ENCODE data around the gene HIGD1B. TPM values are rescaled to one million over a fixed set of nuclear protein-coding genes. Genes with fewer than 3 reads are reported as not detected.

Gene HIGD1B
- total RNA-seq, 4 donors from 2014 or later = 2.7 to 8.8 TPM; not detected in 2

GRCh38 chr17:44878627-44879221, 31.0 kb downstream of the HIGD1B start:
- intact Hi-C loops (cut with DNase I; ENCODE audit: low total_unique reads) = no loop called here
- DNase-seq = peak in 1 of 2 donors; percentile 57
- Histone ChIP-seq H3K27me3 (no peaks in the 10 kb centered on the region), H3K36me3 (no peaks in the 10 kb centered on the region), H3K9me3 (no peaks in the 10 kb centered on the region), H3K4me1 (no peaks in the 10 kb centered on the region), H3K27ac (no peak overlapping the region), H3K4me3 (no peak overlapping the region)
- no peak for TF ChIP-seq POLR2A (IDR thresholded peaks at IDR 0.05)
- TF ChIP-seq CTCF (IDR thresholded peaks at IDR 0.05) = peak; percentile 57 to 66 (median 64)

- no peaks in the 10 kb centered on the region for H3K36me3 ChIP-seq
- no peaks in the 10 kb centered on the region for H3K4me1 ChIP-seq
- intact Hi-C loops (cut with DNase I; ENCODE audit: low total_unique reads) = no loop called here
- no peak overlapping the region for H3K4me3 ChIP-seq
- no peaks in the 10 kb centered on the region for H3K9me3 ChIP-seq
- TF ChIP-seq CTCF (IDR thresholded peaks at IDR 0.05) (no peak), POLR2A (IDR thresholded peaks at IDR 0.05) (no peak)
- no peaks in the 10 kb centered on the region for H3K27me3 ChIP-seq
- no peak for DNase-seq
- H3K27ac ChIP-seq = no peak overlapping the region
Observed at GRCh38 chr17:44879376-44879775, 31.7 kb downstream of the HIGD1B start.

- Histone ChIP-seq H3K36me3 (no peaks in the 10 kb centered on the region), H3K9me3 (no peaks in the 10 kb centered on the region), H3K4me3 (no peak overlapping the region), H3K27ac (no peak overlapping the region), H3K27me3 (no peaks in the 10 kb centered on the region), H3K4me1 (no peaks in the 10 kb centered on the region)
- DNase-seq = no peak
- TF ChIP-seq CTCF (IDR thresholded peaks at IDR 0.05) = no peak
- no peak for TF ChIP-seq POLR2A (IDR thresholded peaks at IDR 0.05)
- intact Hi-C loops (cut with DNase I; ENCODE audit: low total_unique reads) = no loop called here
Observed at GRCh38 chr17:44880062-44880461, 32.4 kb downstream of the HIGD1B start.

- Histone ChIP-seq H3K27ac (no peak overlapping the region), H3K36me3 (no peaks in the 10 kb centered on the region), H3K4me3 (no peak overlapping the region), H3K27me3 (no peaks in the 10 kb centered on the region), H3K9me3 (no peaks in the 10 kb centered on the region), H3K4me1 (no peaks in the 10 kb centered on the region)
- DNase-seq = no peak
- TF ChIP-seq POLR2A (IDR thresholded peaks at IDR 0.05) (no peak), CTCF (IDR thresholded peaks at IDR 0.05) (no peak)
- intact Hi-C loops (cut with DNase I; ENCODE audit: low total_unique reads) = no loop called here
Observed at GRCh38 chr17:44881145-44881544, 33.5 kb downstream of the HIGD1B start.

GRCh38 chr17:44884941-44885340, 37.3 kb downstream of the HIGD1B start:
- intact Hi-C loops (cut with DNase I; ENCODE audit: low total_unique reads) = no loop called here
- DNase-seq = no peak
- no peaks in the 10 kb centered on the region for H3K4me1 ChIP-seq
- H3K36me3 ChIP-seq = no peaks in the 10 kb centered on the region
- TF ChIP-seq CTCF (IDR thresholded peaks at IDR 0.05) = no peak
- no peak for TF ChIP-seq POLR2A (IDR thresholded peaks at IDR 0.05)
- no peaks in the 10 kb centered on the region for H3K9me3 ChIP-seq
- no peaks in the 10 kb centered on the region for H3K27me3 ChIP-seq
- no peak overlapping the region for H3K4me3 ChIP-seq
- H3K27ac ChIP-seq = no peak overlapping the region
